H1 (cell line): ENCODE data around the gene ZNF283. TPM values are rescaled to one million over a fixed set of nuclear protein-coding genes. Genes with fewer than 3 reads are reported as not detected.

Experiments
- CHD2 ChIP-seq: IDR thresholded peaks from 2 replicates; pipeline ENCODE4 v1.6.1; 2012; ENCODE audit warnings: low read length, improper control_type of control experiment
- CHD7 ChIP-seq: fragments of 300-600 bp; sonication (generic); IDR thresholded peaks from 2 replicates; pipeline ENCODE4 v1.7.1; 2012; ENCODE audit warnings: low read length, moderate library complexity, mild to moderate bottlenecking, inconsistent platforms; ENCODE audit not compliant: insufficient replicate concordance
- CREB1 ChIP-seq: IDR thresholded peaks from 2 replicates; pipeline ENCODE4 v1.6.1; 2012; ENCODE audit warnings: inconsistent platforms
- E2F6 ChIP-seq: IDR thresholded peaks from 2 replicates; pipeline ENCODE4 v1.6.1; 2012; ENCODE audit warnings: inconsistent platforms
- KDM5A ChIP-seq: fragments of 200-600 bp; IDR thresholded peaks from 2 replicates; pipeline ENCODE4 v1.7.1; 2012; ENCODE audit warnings: mild to moderate bottlenecking, low read length, inconsistent platforms, mixed read lengths
- RXRA ChIP-seq: IDR thresholded peaks from 2 replicates; pipeline ENCODE4 v1.6.1; 2011; ENCODE audit warnings: low read depth, mild to moderate bottlenecking, low read length, moderate library complexity; ENCODE audit not compliant: insufficient read depth
- SRF ChIP-seq: IDR thresholded peaks from 2 replicates; pipeline ENCODE4 v1.6.1; 2011; ENCODE audit warnings: mild to moderate bottlenecking, low read depth, low read length, moderate library complexity
- polyA plus RNA-seq, 7 experiments: library from polyadenylated mRNA; depleted of rRNA in 3 of 7; stranded (reverse) in 5 of 7; unstranded in 2 of 7; fragments of >200 nt in 5 of 7; fragments of 200-250 nt in 2 of 7; gene quantifications; 1 replicate in 5 of 7; 2 replicates in 1 of 7; 4 replicates in 1 of 7; pipeline versions ENCODE4 v1.2.1 to v1.2.3, GENCODE V29; 2011 to 2013; ENCODE audit warnings: missing spikeins in 2 of 7, mixed read lengths in 2 of 7
- total RNA-seq: library from RNA; stranded (reverse); fragmentation: NEBNext Ultra II Directional; extraction: Animal tissue kit (Norgen Biotek cat#: 25700); gene quantifications from 2 replicates; pipeline ENCODE4 v1.2.1, GENCODE V29; 2021

ZNF283 gene
- total and polyA plus RNA-seq, 2 of the 8 experiments (the other 6 are each of a cell fraction or from before 2014, with no cell fraction given), result 1.1 to 4.3 TPM

GRCh38 chr19:43839139-43839538 is 12.0 kb downstream of the ZNF283 start (continued):
- TF ChIP-seq CHD7 (no peak), KDM5A (no peak), CREB1 (no peak), E2F6 (no peak), RXRA (no peak), SRF (no peak), CHD2 (no peak)
